DND-41 (cell line): ENCODE measurements around the gene VIPR1.

Experiments
- ATAC-seq: fragments of 200-7000 bp; cut with Tn5 transposase; 3 replicates; pipeline ENCODE4 v1.9.1; 2021; ENCODE audit warnings: low read depth; ENCODE audit not compliant: insufficient read depth
- DNase-seq: peaks from one replicate; pipeline ENCODE4 v3.0.0-alpha.2; 2020
- H2AFZ ChIP-seq: 2 replicates; pipeline ENCODE4 v1.6.0; 2012; ENCODE audit warnings: low read depth, low read length
- H3K27ac ChIP-seq: 2 replicates; pipeline ENCODE4 v1.5.1; 2012; ENCODE audit warnings: low read length, inconsistent platforms
- H3K27me3 ChIP-seq: fragments of 200-600 bp; sonication (generic); 2 replicates; pipeline ENCODE4 v1.6.0; 2012; ENCODE audit warnings: low read length, mild to moderate bottlenecking, inconsistent platforms; ENCODE audit not compliant: insufficient read depth, poor library complexity
- H3K36me3 ChIP-seq: 2 replicates; pipeline ENCODE4 v1.5.1; 2012; ENCODE audit warnings: low read length, inconsistent platforms; ENCODE audit not compliant: insufficient read depth
- H3K4me1 ChIP-seq: 2 replicates; pipeline ENCODE4 v1.5.1; 2012; ENCODE audit warnings: mild to moderate bottlenecking, low read length; ENCODE audit not compliant: insufficient read depth
- H3K4me2 ChIP-seq: 2 replicates; pipeline ENCODE4 v1.6.0; 2012; ENCODE audit warnings: mild to moderate bottlenecking, moderate library complexity, low read length, inconsistent platforms; ENCODE audit not compliant: insufficient read depth
- H3K4me3 ChIP-seq, 2 experiments: fragments of 200-600 bp in 1 of 2; shearing (Covaris generic) in 1 of 2; 2 replicates each; pipeline ENCODE4 v1.5.1; 2012 to 2016; ENCODE audit warnings: inconsistent platforms in 2 of 2, low read length in 2 of 2, mild to moderate bottlenecking in 2 of 2, low read depth in 1 of 2, moderate library complexity in 1 of 2
- H3K79me2 ChIP-seq: 2 replicates; pipeline ENCODE4 v1.6.0; 2012; ENCODE audit warnings: low read length, inconsistent platforms; ENCODE audit not compliant: insufficient read depth
- H3K9ac ChIP-seq: 2 replicates; pipeline ENCODE4 v1.6.0; 2012; ENCODE audit warnings: low read depth, mild to moderate bottlenecking, inconsistent platforms, low read length, moderate library complexity
- H3K9me3 ChIP-seq: 2 replicates; pipeline ENCODE4 v1.5.1; 2012; ENCODE audit warnings: low read length, moderate library complexity, mild to moderate bottlenecking, inconsistent platforms; ENCODE audit not compliant: insufficient read depth, severe bottlenecking
- H4K20me1 ChIP-seq: 2 replicates; pipeline ENCODE4 v1.6.0; 2012; ENCODE audit warnings: low read length; ENCODE audit not compliant: insufficient read depth
- CTCF ChIP-seq: IDR thresholded peaks from 2 replicates; pipeline ENCODE4 v1.5.1; 2012; ENCODE audit warnings: borderline replicate concordance, low read length, moderate library complexity, mild to moderate bottlenecking; ENCODE audit not compliant: poor library complexity, severe bottlenecking; ENCODE audit errors: extremely low read depth
- EZH2 ChIP-seq: IDR thresholded peaks from 3 replicates; pipeline ENCODE4 v1.6.1; 2012; ENCODE audit warnings: borderline replicate concordance, low read depth, mild to moderate bottlenecking, moderate library complexity, low read length, inconsistent platforms; ENCODE audit not compliant: severe bottlenecking

VIPR1 gene

GRCh38 chr3:42547401-42547945, 45.0 kb downstream of the VIPR1 start:
- no peaks in the 10 kb centered on the region for H4K20me1 ChIP-seq
- peak; percentile 56 for DNase-seq
- H3K4me3 ChIP-seq: no peak overlapping the region
- H3K27ac ChIP-seq: no peak overlapping the region
- no peak overlapping the region for H3K4me2 ChIP-seq
- TF ChIP-seq EZH2: no peak
- peak; percentile 93 for TF ChIP-seq CTCF
- ATAC-seq: peak; percentile 89
- no peaks in the 10 kb centered on the region for H3K27me3 ChIP-seq
- peaks cover 27% of the 10 kb centered on the region for H3K36me3 ChIP-seq
- no peak overlapping the region for H3K9ac ChIP-seq
- no peak overlapping the region for H2AFZ ChIP-seq
- H3K4me1 ChIP-seq: no peaks in the 10 kb centered on the region
- H3K9me3 ChIP-seq: no peaks in the 10 kb centered on the region
- H3K79me2 ChIP-seq: no peaks in the 10 kb centered on the region

- Histone ChIP-seq H3K4me3 (no peak overlapping the region), H3K9me3 (no peaks in the 10 kb centered on the region), H4K20me1 (no peaks in the 10 kb centered on the region), H3K9ac (no peak overlapping the region), H3K79me2 (no peaks in the 10 kb centered on the region), H2AFZ (no peak overlapping the region), H3K36me3 (peaks cover 42% of the 10 kb centered on the region), H3K4me1 (no peaks in the 10 kb centered on the region), H3K4me2 (no peak overlapping the region), H3K27ac (no peak overlapping the region), H3K27me3 (no peaks in the 10 kb centered on the region)
- DNase-seq (no peak), ATAC-seq (no peak)
- TF ChIP-seq EZH2 (no peak), CTCF (no peak)
Observed at GRCh38 chr3:42549131-42549530, 46.7 kb downstream of the VIPR1 start.

GRCh38 chr3:42550250-42550649, 47.8 kb downstream of the VIPR1 start:
- TF ChIP-seq CTCF (no peak), EZH2 (no peak)
- Histone ChIP-seq H2AFZ (no peak overlapping the region), H3K4me1 (no peaks in the 10 kb centered on the region), H3K27ac (no peak overlapping the region), H3K79me2 (no peaks in the 10 kb centered on the region), H4K20me1 (no peaks in the 10 kb centered on the region), H3K4me2 (no peak overlapping the region), H3K36me3 (peaks cover 47% of the 10 kb centered on the region), H3K27me3 (no peaks in the 10 kb centered on the region), H3K9me3 (no peaks in the 10 kb centered on the region), H3K9ac (no peak overlapping the region), H3K4me3 (no peak overlapping the region)
- DNase-seq: no peak
- ATAC-seq: no peak

- no peak overlapping the region for H3K4me2 ChIP-seq
- no peaks in the 10 kb centered on the region for H4K20me1 ChIP-seq
- H3K9ac ChIP-seq: no peak overlapping the region
- H3K27ac ChIP-seq: no peak overlapping the region
- DNase-seq (no peak), ATAC-seq (no peak)
- H2AFZ ChIP-seq: no peak overlapping the region
- no peaks in the 10 kb centered on the region for H3K9me3 ChIP-seq
- H3K79me2 ChIP-seq: no peaks in the 10 kb centered on the region
- H3K36me3 ChIP-seq: peaks cover 72% of the 10 kb centered on the region
- no peaks in the 10 kb centered on the region for H3K27me3 ChIP-seq
- no peak for TF ChIP-seq EZH2
- no peak for TF ChIP-seq CTCF
- no peak overlapping the region for H3K4me3 ChIP-seq
- H3K4me1 ChIP-seq: peaks cover 25% of the 10 kb centered on the region
Observed at GRCh38 chr3:42552830-42553229, 50.4 kb downstream of the VIPR1 start.
